MM.1S (cell line): ENCODE measurements around the gene PLCXD3.

Source experiments
- CTCF ChIP-seq: fragments of 300-600 bp; sonication (generic); IDR thresholded peaks from 2 replicates; pipeline ENCODE4 v1.5.1; 2016; ENCODE audit warnings: antibody characterized with exemption, low read length, mixed read lengths
- EZH2 ChIP-seq: fragments of 300-600 bp; sonication (generic); optimal IDR thresholded peaks from 2 replicates; pipeline ENCODE3; 2017; ENCODE audit warnings: low read depth, mild to moderate bottlenecking, antibody characterized with exemption, low read length, mixed read lengths
- EZH2phosphoT487 ChIP-seq: fragments of 300-600 bp; sonication (generic); IDR thresholded peaks from 2 replicates; pipeline ENCODE4 v1.6.1; 2018; ENCODE audit warnings: antibody characterized with exemption, low read length

- TF ChIP-seq CTCF, result no peak
- no peak for TF ChIP-seq EZH2
- TF ChIP-seq EZH2phosphoT487, result no peak
Observed at GRCh38 chr5:41412496-41412895, 97.9 kb downstream of the PLCXD3 start.
